ENCODE data around the gene CSHL1.
"Not testable (repeated sequence)": the region's sequence is repeated elsewhere in the genome, so short reads cannot be mapped to it uniquely, and the experiment has no call there.

The CSHL1 gene

GRCh38 chr17:63874061-63874626 lies 36.9 kb downstream of the CSHL1 start:
- H3K4me1 ChIP-seq (ENCODE audit: insufficient read depth, low read length); H3K4me3 ChIP-seq (ENCODE audit: low read depth in 1 of 2, low read length in 2 of 2); H3K36me3 ChIP-seq (ENCODE audit: insufficient read depth, low read length): not testable (repeated sequence)

DNA sequence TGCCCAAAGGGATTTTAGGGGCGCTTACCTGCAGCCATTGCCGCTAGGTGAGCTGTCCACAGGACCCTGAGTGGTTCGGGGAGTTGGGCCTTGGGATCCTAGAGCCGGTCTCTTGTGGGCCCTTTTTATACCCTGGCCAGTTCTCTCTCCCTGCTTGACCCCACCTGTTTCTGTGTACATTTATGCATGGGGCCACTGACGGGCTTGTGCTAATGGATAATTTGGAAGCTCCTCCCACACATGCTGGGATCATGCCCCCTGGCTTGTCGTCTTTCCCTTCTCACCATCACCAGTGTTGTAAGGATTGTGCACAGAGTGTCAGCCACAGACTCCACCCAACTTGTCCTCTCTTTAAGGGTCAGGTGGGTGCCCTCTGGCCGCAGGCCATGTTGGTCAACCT lies 37.5 kb downstream of the CSHL1 start, which contains the start of gene CSH2:
Gene CSH2 (minus strand): TSS at position 101 of the 400 bp plus-strand sequence. CDS start 63 bp downstream, at position 38.
- H3K4me1 ChIP-seq (ENCODE audit: insufficient read depth, low read length); H3K27ac ChIP-seq (ENCODE audit: low read depth, low read length); H3K9me3 ChIP-seq (ENCODE audit: low read length); H3K9ac ChIP-seq (ENCODE audit: low read length); H3K27me3 ChIP-seq (ENCODE audit: control insufficient read depth in 1 of 2, insufficient read depth in 2 of 2, low read length in 2 of 2); H3K4me3 ChIP-seq (ENCODE audit: low read depth in 1 of 2, low read length in 2 of 2); H3K36me3 ChIP-seq (ENCODE audit: insufficient read depth, low read length): not testable (repeated sequence)

More at GRCh38 chr17:63874061-63874626, 36.9 kb downstream of the CSHL1 start:
- H3K9ac ChIP-seq (ENCODE audit: low read length); H3K27me3 ChIP-seq (ENCODE audit: control insufficient read depth in 1 of 2, insufficient read depth in 2 of 2, low read length in 2 of 2); H3K27ac ChIP-seq (ENCODE audit: low read depth, low read length); H3K9me3 ChIP-seq (ENCODE audit: low read length): not testable (repeated sequence)

- not testable (repeated sequence) for H3K4me3 ChIP-seq (ENCODE audit: low read depth in 1 of 2, low read length in 2 of 2); H3K27me3 ChIP-seq (ENCODE audit: control insufficient read depth in 1 of 2, insufficient read depth in 2 of 2, low read length in 2 of 2); H3K27ac ChIP-seq (ENCODE audit: low read depth, low read length); H3K9me3 ChIP-seq (ENCODE audit: low read length); H3K9ac ChIP-seq (ENCODE audit: low read length); H3K36me3 ChIP-seq (ENCODE audit: insufficient read depth, low read length); H3K4me1 ChIP-seq (ENCODE audit: insufficient read depth, low read length)
Observed at GRCh38 chr17:63871646-63872365, 39.3 kb downstream of the CSHL1 start.

GRCh38 chr17:63870292-63870665 lies 40.8 kb downstream of the CSHL1 start:
- not testable (repeated sequence) for H3K27me3 ChIP-seq (ENCODE audit: control insufficient read depth in 1 of 2, insufficient read depth in 2 of 2, low read length in 2 of 2); H3K27ac ChIP-seq (ENCODE audit: low read depth, low read length); H3K9me3 ChIP-seq (ENCODE audit: low read length); H3K4me3 ChIP-seq (ENCODE audit: low read depth in 1 of 2, low read length in 2 of 2); H3K36me3 ChIP-seq (ENCODE audit: insufficient read depth, low read length); H3K4me1 ChIP-seq (ENCODE audit: insufficient read depth, low read length); H3K9ac ChIP-seq (ENCODE audit: low read length)

GRCh38 chr17:63869491-63870291 lies 41.4 kb downstream of the CSHL1 start:
- not testable (repeated sequence) for H3K4me1 ChIP-seq (ENCODE audit: insufficient read depth, low read length); H3K9me3 ChIP-seq (ENCODE audit: low read length); H3K27ac ChIP-seq (ENCODE audit: low read depth, low read length); H3K9ac ChIP-seq (ENCODE audit: low read length); H3K27me3 ChIP-seq (ENCODE audit: control insufficient read depth in 1 of 2, insufficient read depth in 2 of 2, low read length in 2 of 2); H3K36me3 ChIP-seq (ENCODE audit: insufficient read depth, low read length); H3K4me3 ChIP-seq (ENCODE audit: low read depth in 1 of 2, low read length in 2 of 2)

- not testable (repeated sequence) for H3K27me3 ChIP-seq (ENCODE audit: control insufficient read depth in 1 of 2, insufficient read depth in 2 of 2, low read length in 2 of 2); H3K27ac ChIP-seq (ENCODE audit: low read depth, low read length); H3K36me3 ChIP-seq (ENCODE audit: insufficient read depth, low read length); H3K9ac ChIP-seq (ENCODE audit: low read length); H3K4me3 ChIP-seq (ENCODE audit: low read depth in 1 of 2, low read length in 2 of 2); H3K9me3 ChIP-seq (ENCODE audit: low read length); H3K4me1 ChIP-seq (ENCODE audit: insufficient read depth, low read length)
Observed at GRCh38 chr17:63866625-63867024, 44.4 kb downstream of the CSHL1 start.
